ENCODE measurements around the gene CCDC122. TPM values are rescaled to one million over a fixed set of nuclear protein-coding genes. Genes with fewer than 3 reads are reported as not detected.

The CCDC122 gene
- total RNA-seq, 1 experiment from 2014 or later, result 5.2 TPM

DNA sequence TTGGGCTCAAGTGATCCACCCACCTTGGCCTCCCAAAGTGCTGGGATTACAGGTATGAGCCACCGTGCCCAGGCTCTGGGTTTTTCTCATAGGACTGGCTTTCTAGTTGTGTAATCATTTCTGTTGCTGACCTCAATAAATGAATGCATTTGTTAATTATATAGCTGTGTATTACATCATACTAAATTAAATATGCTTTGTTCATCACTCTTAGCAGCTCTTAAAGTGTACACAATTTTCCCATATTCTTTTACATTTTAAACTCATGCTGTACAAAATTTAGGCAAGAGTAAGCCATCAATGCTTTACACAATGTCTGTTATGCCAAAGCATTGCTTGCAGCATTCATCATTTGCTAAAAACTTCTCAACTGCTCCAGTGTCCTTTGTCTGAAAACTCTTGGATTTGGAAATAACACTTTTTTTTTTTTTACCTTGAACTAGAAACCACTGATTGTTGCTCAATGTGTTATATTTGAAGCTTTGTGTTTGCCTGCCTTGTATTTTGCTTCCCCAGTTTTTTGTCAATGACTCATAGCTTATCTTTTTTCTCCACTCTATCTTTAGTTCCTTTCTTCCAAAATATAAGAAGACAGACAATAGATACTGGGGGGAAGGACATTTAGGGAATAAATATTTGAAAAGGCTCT lies 31.4 kb downstream of the CCDC122 start:
- intact Hi-C loops (cut with micrococcal nuclease; ENCODE audit: unreplicated experiment), result no loop called here
- POLR2A ChIA-PET, result no interaction called here
- no peak for DNase-seq (ENCODE audit: low read depth, low spot score)
- Histone ChIP-seq H3K4me3 (ENCODE audit: low read depth in 2 of 2, low read length in 2 of 2) (no peak overlapping the region), H3K9me3 (ENCODE audit: control insufficient read depth, insufficient read depth, low read depth, low read length) (no peaks in the 10 kb centered on the region), H3K27ac (ENCODE audit: low read length) (no peak overlapping the region), H3K36me3 (ENCODE audit: control insufficient read depth, insufficient read depth, low read length) (no peaks in the 10 kb centered on the region), H3K4me1 (ENCODE audit: control insufficient read depth, insufficient read depth, low read length) (no peaks in the 10 kb centered on the region), H3K27me3 (ENCODE audit: control insufficient read depth, insufficient read depth, low read length) (no peaks in the 10 kb centered on the region)
- TF ChIP-seq TCF7L2 (IDR thresholded peaks at IDR 0.05; ENCODE audit: low read depth, low read length), result no peak
- TF ChIP-seq, protein P1, sequence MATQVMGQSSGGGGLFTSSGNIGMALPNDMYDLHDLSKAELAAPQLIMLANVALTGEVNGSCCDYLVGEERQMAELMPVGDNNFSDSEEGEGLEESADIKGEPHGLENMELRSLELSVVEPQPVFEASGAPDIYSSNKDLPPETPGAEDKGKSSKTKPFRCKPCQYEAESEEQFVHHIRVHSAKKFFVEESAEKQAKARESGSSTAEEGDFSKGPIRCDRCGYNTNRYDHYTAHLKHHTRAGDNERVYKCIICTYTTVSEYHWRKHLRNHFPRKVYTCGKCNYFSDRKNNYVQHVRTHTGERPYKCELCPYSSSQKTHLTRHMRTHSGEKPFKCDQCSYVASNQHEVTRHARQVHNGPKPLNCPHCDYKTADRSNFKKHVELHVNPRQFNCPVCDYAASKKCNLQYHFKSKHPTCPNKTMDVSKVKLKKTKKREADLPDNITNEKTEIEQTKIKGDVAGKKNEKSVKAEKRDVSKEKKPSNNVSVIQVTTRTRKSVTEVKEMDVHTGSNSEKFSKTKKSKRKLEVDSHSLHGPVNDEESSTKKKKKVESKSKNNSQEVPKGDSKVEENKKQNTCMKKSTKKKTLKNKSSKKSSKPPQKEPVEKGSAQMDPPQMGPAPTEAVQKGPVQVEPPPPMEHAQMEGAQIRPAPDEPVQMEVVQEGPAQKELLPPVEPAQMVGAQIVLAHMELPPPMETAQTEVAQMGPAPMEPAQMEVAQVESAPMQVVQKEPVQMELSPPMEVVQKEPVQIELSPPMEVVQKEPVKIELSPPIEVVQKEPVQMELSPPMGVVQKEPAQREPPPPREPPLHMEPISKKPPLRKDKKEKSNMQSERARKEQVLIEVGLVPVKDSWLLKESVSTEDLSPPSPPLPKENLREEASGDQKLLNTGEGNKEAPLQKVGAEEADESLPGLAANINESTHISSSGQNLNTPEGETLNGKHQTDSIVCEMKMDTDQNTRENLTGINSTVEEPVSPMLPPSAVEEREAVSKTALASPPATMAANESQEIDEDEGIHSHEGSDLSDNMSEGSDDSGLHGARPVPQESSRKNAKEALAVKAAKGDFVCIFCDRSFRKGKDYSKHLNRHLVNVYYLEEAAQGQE (IDR thresholded peaks at IDR 0.05; ENCODE audit: insufficient read depth in 1 of 2, low read depth in 2 of 2, low read length in 1 of 2), result no peak
- no peak for TF ChIP-seq POLR2AphosphoS5 (IDR thresholded peaks at IDR 0.05; ENCODE audit: low read depth, low read length)
- no peak for TF ChIP-seq SIN3A (IDR thresholded peaks at IDR 0.05; ENCODE audit: borderline replicate concordance, insufficient read depth, low read depth, low read length)
- TF ChIP-seq, protein P2, sequence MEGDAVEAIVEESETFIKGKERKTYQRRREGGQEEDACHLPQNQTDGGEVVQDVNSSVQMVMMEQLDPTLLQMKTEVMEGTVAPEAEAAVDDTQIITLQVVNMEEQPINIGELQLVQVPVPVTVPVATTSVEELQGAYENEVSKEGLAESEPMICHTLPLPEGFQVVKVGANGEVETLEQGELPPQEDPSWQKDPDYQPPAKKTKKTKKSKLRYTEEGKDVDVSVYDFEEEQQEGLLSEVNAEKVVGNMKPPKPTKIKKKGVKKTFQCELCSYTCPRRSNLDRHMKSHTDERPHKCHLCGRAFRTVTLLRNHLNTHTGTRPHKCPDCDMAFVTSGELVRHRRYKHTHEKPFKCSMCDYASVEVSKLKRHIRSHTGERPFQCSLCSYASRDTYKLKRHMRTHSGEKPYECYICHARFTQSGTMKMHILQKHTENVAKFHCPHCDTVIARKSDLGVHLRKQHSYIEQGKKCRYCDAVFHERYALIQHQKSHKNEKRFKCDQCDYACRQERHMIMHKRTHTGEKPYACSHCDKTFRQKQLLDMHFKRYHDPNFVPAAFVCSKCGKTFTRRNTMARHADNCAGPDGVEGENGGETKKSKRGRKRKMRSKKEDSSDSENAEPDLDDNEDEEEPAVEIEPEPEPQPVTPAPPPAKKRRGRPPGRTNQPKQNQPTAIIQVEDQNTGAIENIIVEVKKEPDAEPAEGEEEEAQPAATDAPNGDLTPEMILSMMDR (IDR thresholded peaks at IDR 0.05), result no peak
- in situ Hi-C loops (cut with HindIII; ENCODE audit: low pct_unique_long_range_greater_than_20kb, low sequenced_read_pairs), result no loop called here
- BruUV-seq (replicated peaks), result no TSS peak
- CTCF ChIA-PET, result no interaction called here
- no peak for ATAC-seq

DNA sequence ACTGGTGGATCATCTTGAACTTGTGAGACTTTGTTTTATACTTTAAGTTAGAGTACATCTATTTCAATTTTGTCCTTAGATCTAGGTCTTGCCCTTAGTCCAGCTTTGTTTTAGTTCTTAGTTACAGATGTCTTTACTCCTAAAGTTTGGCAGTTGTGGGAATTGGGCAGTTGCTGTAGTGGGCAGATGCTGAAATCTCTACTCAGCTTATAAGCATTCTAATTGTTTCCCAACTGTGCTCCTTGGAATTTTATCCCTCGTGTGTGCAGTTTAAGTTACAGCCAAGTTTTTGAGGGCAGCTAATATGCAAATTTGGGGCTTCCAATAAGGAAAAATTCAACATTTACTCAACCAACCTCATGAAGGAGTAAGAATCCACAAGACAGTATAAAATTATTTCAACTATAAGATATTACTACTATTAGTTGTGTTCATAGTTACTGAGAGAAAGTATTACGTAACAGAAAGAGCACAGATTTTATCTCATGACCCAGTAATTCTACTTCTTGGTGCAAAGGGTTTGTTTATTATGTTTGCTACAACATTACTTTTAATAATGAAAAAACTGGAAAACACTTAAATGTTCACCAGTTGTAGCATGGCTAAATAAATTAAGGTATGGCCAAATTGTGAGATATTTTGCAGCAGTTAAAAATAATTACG lies 32.9 kb downstream of the CCDC122 start:
- no peaks in the 10 kb centered on the region for H3K27me3 ChIP-seq (ENCODE audit: control insufficient read depth, insufficient read depth, low read length)
- DNase-seq (ENCODE audit: low read depth, low spot score) (no peak), ATAC-seq (no peak)
- ChIA-PET CTCF (no interaction called here), POLR2A (no interaction called here)
- no peaks in the 10 kb centered on the region for H3K9me3 ChIP-seq (ENCODE audit: control insufficient read depth, insufficient read depth, low read depth, low read length)
- intact Hi-C loops (cut with micrococcal nuclease; ENCODE audit: unreplicated experiment) (no loop called here), in situ Hi-C loops (cut with HindIII; ENCODE audit: low pct_unique_long_range_greater_than_20kb, low sequenced_read_pairs) (no loop called here)
- no TSS peak for BruUV-seq (replicated peaks)
- H3K4me3 ChIP-seq (ENCODE audit: low read depth in 2 of 2, low read length in 2 of 2), result no peak overlapping the region
- H3K27ac ChIP-seq (ENCODE audit: low read length), result no peak overlapping the region
- no peak for TF ChIP-seq POLR2AphosphoS5 (IDR thresholded peaks at IDR 0.05; ENCODE audit: low read depth, low read length)
- TF ChIP-seq SIN3A (IDR thresholded peaks at IDR 0.05; ENCODE audit: borderline replicate concordance, insufficient read depth, low read depth, low read length), result no peak
- no peak for TF ChIP-seq TCF7L2 (IDR thresholded peaks at IDR 0.05; ENCODE audit: low read depth, low read length)
- TF ChIP-seq, protein P2 (IDR thresholded peaks at IDR 0.05), result no peak
- TF ChIP-seq, protein P1 (IDR thresholded peaks at IDR 0.05; ENCODE audit: insufficient read depth in 1 of 2, low read depth in 2 of 2, low read length in 1 of 2), result no peak
- no peaks in the 10 kb centered on the region for H3K36me3 ChIP-seq (ENCODE audit: control insufficient read depth, insufficient read depth, low read length)
- H3K4me1 ChIP-seq (ENCODE audit: control insufficient read depth, insufficient read depth, low read length), result no peaks in the 10 kb centered on the region
